Measurements from ENCODE around the gene TMEM260.

DNA sequence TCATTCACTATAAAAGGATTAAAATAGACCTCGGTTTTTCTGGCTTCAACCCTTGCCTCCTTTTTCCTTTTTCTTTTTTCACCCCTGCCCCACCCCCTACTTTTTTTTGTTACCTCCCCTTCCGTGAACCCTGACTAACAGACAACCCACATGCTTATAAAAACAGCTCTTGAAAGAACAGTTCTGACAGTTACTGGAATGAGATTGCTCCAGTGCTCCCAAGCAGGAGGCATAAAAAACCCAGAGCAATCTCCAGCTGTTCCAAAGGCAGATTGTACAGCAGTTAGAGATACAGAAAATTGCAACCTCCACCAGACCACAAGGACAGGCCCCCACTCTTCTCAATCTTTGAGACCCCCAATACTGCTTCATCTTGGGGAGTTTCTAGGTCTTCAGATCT, 29.9 kb upstream of the TMEM260 start:
- TF ChIP-seq, protein P1, sequence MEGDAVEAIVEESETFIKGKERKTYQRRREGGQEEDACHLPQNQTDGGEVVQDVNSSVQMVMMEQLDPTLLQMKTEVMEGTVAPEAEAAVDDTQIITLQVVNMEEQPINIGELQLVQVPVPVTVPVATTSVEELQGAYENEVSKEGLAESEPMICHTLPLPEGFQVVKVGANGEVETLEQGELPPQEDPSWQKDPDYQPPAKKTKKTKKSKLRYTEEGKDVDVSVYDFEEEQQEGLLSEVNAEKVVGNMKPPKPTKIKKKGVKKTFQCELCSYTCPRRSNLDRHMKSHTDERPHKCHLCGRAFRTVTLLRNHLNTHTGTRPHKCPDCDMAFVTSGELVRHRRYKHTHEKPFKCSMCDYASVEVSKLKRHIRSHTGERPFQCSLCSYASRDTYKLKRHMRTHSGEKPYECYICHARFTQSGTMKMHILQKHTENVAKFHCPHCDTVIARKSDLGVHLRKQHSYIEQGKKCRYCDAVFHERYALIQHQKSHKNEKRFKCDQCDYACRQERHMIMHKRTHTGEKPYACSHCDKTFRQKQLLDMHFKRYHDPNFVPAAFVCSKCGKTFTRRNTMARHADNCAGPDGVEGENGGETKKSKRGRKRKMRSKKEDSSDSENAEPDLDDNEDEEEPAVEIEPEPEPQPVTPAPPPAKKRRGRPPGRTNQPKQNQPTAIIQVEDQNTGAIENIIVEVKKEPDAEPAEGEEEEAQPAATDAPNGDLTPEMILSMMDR (conservative IDR thresholded peaks at IDR 0.05; ENCODE audit: low read depth in 2 of 2): no peak
- TF ChIP-seq EZH2 (IDR thresholded peaks at IDR 0.05; ENCODE audit: low read depth, unreplicated experiment): no peak
- TF ChIP-seq JUNB (IDR thresholded peaks at IDR 0.05; ENCODE audit: unreplicated experiment): no peak
